Measurements from ENCODE around the gene PLIN5. TPM values are rescaled to one million over a fixed set of nuclear protein-coding genes. Genes with fewer than 3 reads are reported as not detected.
A peak's percentile ranks its signal among the peaks of the same experiment; 100 is the strongest.

The PLIN5 gene
- polyA plus RNA-seq, 3 donors = 0.28 to 3.0 (median 0.58) TPM

- Mint-ChIP-seq H3K27ac (peak overlapping the region; percentile 97 to 99 (median 98)), H3K4me1 (peaks cover 68% of the 10 kb centered on the region), H3K9me3 (peaks cover 2 to 9% (median 6%) of the 10 kb centered on the region in 7 donors), H3K27me3 (ENCODE audit: low read depth in 3 of 3) (peaks cover 0 to 11% (median 0%) of the 10 kb centered on the region in 3 donors), H3K4me3 (peak overlapping the region; percentile 66 to 68), H3K36me3 (peaks cover 2 to 8% of the 10 kb centered on the region in 2 donors)
- Histone ChIP-seq H3K36me3 (replicated peaks in 1 of 2; ENCODE audit: control insufficient read depth in 1 of 2, insufficient read depth in 2 of 2, low read length in 2 of 2) (no peaks in the 10 kb centered on the region), H3K4me2 (replicated peaks; ENCODE audit: extremely low read depth, low read length, poor library complexity, severe bottlenecking) (peak overlapping the region; percentile 7), H3K27ac (ENCODE audit: low read depth in 1 of 2, low read length in 2 of 2) (peak overlapping the region; percentile 92 to 98), H2AFZ (ENCODE audit: insufficient read depth, low read depth, low read length, poor library complexity, severe bottlenecking) (no peak overlapping the region), H3K9me3 (replicated peaks in 1 of 2; ENCODE audit: control insufficient read depth in 1 of 2, insufficient read depth in 1 of 2, low read length in 2 of 2) (no peaks in the 10 kb centered on the region), H4K20me1 (ENCODE audit: insufficient read depth, low read length) (no peaks in the 10 kb centered on the region), H3K9ac (ENCODE audit: insufficient read depth, low read length, poor library complexity, severe bottlenecking) (peak overlapping the region; percentile 99), H3K79me2 (ENCODE audit: insufficient read depth, low read length) (peaks cover 26% of the 10 kb centered on the region), H3K4me3 (replicated peaks in 1 of 3; ENCODE audit: low read depth in 2 of 3, low read length in 3 of 3) (peak overlapping the region in 1 of 3 experiments; percentile 55), H3K27me3 (ENCODE audit: control insufficient read depth in 2 of 2, insufficient read depth in 2 of 2, low read length in 2 of 2) (no peaks in the 10 kb centered on the region), H3K4me1 (ENCODE audit: control insufficient read depth in 1 of 2, insufficient read depth in 2 of 2, low read length in 2 of 2) (peaks cover 72 to 83% of the 10 kb centered on the region in 2 donors)
- DNase-seq = peak; percentile 85 to 93 (median 87)
- intact Hi-C loops (cut with micrococcal nuclease) = loop anchor here (2.0 to 5.0 kb wide), 3 partner anchors 18 to 96 kb away; partner anchors contain the start of genes TNFAIP8L1 (in 2 of the 2) and SEMA6B (in 1 of the 2)
- 6% methylated on average over 9 of the region's 12 CpGs for WGBS (ENCODE audit: insufficient coverage)
- no peak for TF ChIP-seq CTCF (IDR thresholded peaks at IDR 0.05)
These were observed 6.2 kb upstream of the PLIN5 start for GRCh38 chr19:4541114-4541805.

DNA sequence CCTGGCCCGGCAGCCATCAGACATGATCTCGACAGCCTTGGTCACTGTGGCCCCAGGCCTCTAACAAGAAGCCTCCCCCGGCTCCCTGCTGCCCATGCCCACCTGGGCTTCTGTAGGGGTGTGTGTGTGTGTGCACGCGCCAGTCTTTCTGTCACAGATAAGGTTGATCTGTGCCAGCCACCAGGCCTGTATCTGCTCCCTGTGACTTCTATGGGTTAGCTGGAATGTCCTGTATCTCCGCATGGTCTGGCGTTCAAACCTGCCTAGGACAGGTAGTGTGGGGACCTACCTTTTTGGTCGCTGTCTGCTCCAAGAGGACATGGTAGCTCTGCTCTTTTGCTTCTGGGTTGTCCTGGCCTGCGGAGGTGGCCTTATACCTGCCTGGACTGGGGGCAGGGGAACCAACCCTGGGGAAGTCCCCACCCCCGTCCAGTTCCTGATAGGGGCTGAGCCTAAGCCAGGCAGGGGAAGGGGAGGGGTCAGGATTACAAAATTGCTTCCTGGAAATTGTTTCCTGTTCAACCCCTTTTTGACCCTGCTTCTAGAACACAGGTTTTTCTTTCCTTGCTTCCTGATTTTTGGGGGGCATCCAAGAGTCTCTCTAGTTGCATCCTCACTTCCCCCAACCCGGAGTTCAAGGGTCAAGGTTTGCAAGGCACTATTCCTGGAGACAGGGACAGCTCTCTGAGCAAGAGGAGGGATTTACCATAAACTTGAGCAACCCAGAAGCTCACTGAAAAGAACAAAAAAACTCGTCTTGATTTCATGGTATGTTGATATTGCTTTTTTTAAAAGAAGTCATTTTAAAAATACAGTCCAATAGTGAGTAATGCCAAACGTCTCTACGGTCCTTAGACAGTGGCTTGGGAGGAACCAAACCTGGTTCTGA lies 4.9 kb upstream of the PLIN5 start, which contains the start of gene LRG1:
TSS of gene LRG1 (minus strand) at position 344 of the 889 bp plus-strand sequence. CDS start at position 321, 23 bp downstream.
- H3K4me2 ChIP-seq (replicated peaks; ENCODE audit: extremely low read depth, low read length, poor library complexity, severe bottlenecking) = peak within 1 kb of the TSS; percentile 67
- H2AFZ ChIP-seq (ENCODE audit: insufficient read depth, low read depth, low read length, poor library complexity, severe bottlenecking) = no peak within 1 kb of the TSS
- TF ChIP-seq CTCF (IDR thresholded peaks at IDR 0.05) = no peak
- H3K79me2 ChIP-seq (ENCODE audit: insufficient read depth, low read length) = peaks cover 26% of the 10 kb centered on the region
- peaks cover 72% of the 10 kb centered on the region for H3K4me1 Mint-ChIP-seq
- peaks cover 83 to 96% of the 10 kb centered on the region in 2 donors for H3K4me1 ChIP-seq (ENCODE audit: control insufficient read depth in 1 of 2, insufficient read depth in 2 of 2, low read length in 2 of 2)
- 24% methylated on average over 6 of the region's 14 CpGs for WGBS (ENCODE audit: insufficient coverage)
- no peaks in the 10 kb centered on the region for H4K20me1 ChIP-seq (ENCODE audit: insufficient read depth, low read length)
- peak within 1 kb of the TSS; percentile 62 to 85 for H3K4me3 Mint-ChIP-seq
- peaks cover 2 to 12% (median 6%) of the 10 kb centered on the region in 7 donors for H3K9me3 Mint-ChIP-seq
- H3K36me3 Mint-ChIP-seq = peaks cover 0 to 4% of the 10 kb centered on the region in 2 donors
- DNase-seq = peak; percentile 91 to 98 (median 96)
- peaks cover 0 to 2% of the 10 kb centered on the region in 2 donors for H3K27me3 ChIP-seq (ENCODE audit: control insufficient read depth in 2 of 2, insufficient read depth in 2 of 2, low read length in 2 of 2)
- peak within 1 kb of the TSS; percentile 92 to 98 for H3K27ac ChIP-seq (ENCODE audit: low read depth in 1 of 2, low read length in 2 of 2)
- no peaks in the 10 kb centered on the region for H3K36me3 ChIP-seq (replicated peaks in 1 of 2; ENCODE audit: control insufficient read depth in 1 of 2, insufficient read depth in 2 of 2, low read length in 2 of 2)
- peak within 1 kb of the TSS; percentile 99 for H3K9ac ChIP-seq (ENCODE audit: insufficient read depth, low read length, poor library complexity, severe bottlenecking)
- H3K27me3 Mint-ChIP-seq (ENCODE audit: low read depth in 3 of 3) = peaks cover 2 to 11% (median 3%) of the 10 kb centered on the region in 3 donors
- H3K4me3 ChIP-seq (replicated peaks in 1 of 3; ENCODE audit: low read depth in 2 of 3, low read length in 3 of 3) = peak within 1 kb of the TSS in 1 of 3 experiments; percentile 55
- intact Hi-C loops (cut with micrococcal nuclease) = loop anchor here (2.0 to 5.0 kb wide), 3 partner anchors 19 to 97 kb away; partner anchors contain the start of genes TNFAIP8L1 (in 2 of the 2) and SEMA6B (in 1 of the 2)
- no peaks in the 10 kb centered on the region for H3K9me3 ChIP-seq (replicated peaks in 1 of 2; ENCODE audit: control insufficient read depth in 1 of 2, insufficient read depth in 1 of 2, low read length in 2 of 2)
- peak within 1 kb of the TSS; percentile 97 to 99 (median 98) for H3K27ac Mint-ChIP-seq

All from CD14-positive monocyte (primary cell).